Loucy (cell line): Measurements from ENCODE around the gene LIN28B.
A peak's percentile ranks its signal among the peaks of the same experiment; 100 is the strongest.
"Not testable (repeated sequence)": the region's sequence is repeated elsewhere in the genome, so short reads cannot be mapped to it uniquely, and the experiment has no call there.

ENCODE experiments used
- H2AFZ ChIP-seq: fragments of 200-600 bp; sonication (generic); 2 replicates; pipeline ENCODE4 v1.6.0; 2016; ENCODE audit warnings: antibody characterized with exemption, mild to moderate bottlenecking, low read length, moderate library complexity
- H3F3A ChIP-seq: fragments of 200-600 bp; 2 replicates; pipeline ENCODE4 v1.6.0; 2016; ENCODE audit warnings: antibody characterized with exemption, low read depth, mild to moderate bottlenecking
- H3K27me3 ChIP-seq: fragments of 200-600 bp; sonication (generic); 2 replicates; pipeline ENCODE4 v1.6.1; 2014; ENCODE audit warnings: low read length, mild to moderate bottlenecking; ENCODE audit not compliant: insufficient read depth, poor library complexity, severe bottlenecking
- H3K36me3 ChIP-seq: fragments of 200-600 bp; sonication (generic); 2 replicates; pipeline ENCODE4 v1.6.1; 2016; ENCODE audit warnings: low read length; ENCODE audit not compliant: insufficient read depth
- H3K4me1 ChIP-seq: fragments of 200-600 bp; sonication (generic); 2 replicates; pipeline ENCODE4 v1.5.1; 2014; ENCODE audit warnings: low read length, mild to moderate bottlenecking; ENCODE audit not compliant: insufficient read depth, poor library complexity, severe bottlenecking
- H3K4me2 ChIP-seq: fragments of 200-600 bp; sonication (generic); 2 replicates; pipeline ENCODE4 v1.6.0; 2014; ENCODE audit warnings: antibody characterized with exemption, low read length, low read depth, mild to moderate bottlenecking; ENCODE audit not compliant: poor library complexity, severe bottlenecking
- H3K4me3 ChIP-seq: fragments of 200-600 bp; sonication (generic); 2 replicates; pipeline ENCODE4 v1.5.1; 2014; ENCODE audit warnings: low read length, mild to moderate bottlenecking, mixed read lengths; ENCODE audit not compliant: poor library complexity, severe bottlenecking
- H3K79me2 ChIP-seq: fragments of 200-600 bp; sonication (generic); 2 replicates; pipeline ENCODE4 v1.6.1; 2014; ENCODE audit warnings: low read length; ENCODE audit not compliant: insufficient read depth
- H3K9ac ChIP-seq: fragments of 200-600 bp; sonication (generic); 2 replicates; pipeline ENCODE4 v1.6.0; 2014; ENCODE audit warnings: mild to moderate bottlenecking, low read depth, low read length, moderate library complexity; ENCODE audit not compliant: poor library complexity, severe bottlenecking
- H3K9me2 ChIP-seq: fragments of 200-600 bp; sonication (generic); replicated peaks from 2 replicates; pipeline ENCODE4 v1.6.1; 2016; ENCODE audit warnings: low read depth, low read length, mixed read lengths
- H3K9me3 ChIP-seq: fragments of 200-600 bp; sonication (generic); 2 replicates; pipeline ENCODE4 v1.6.1; 2014; ENCODE audit warnings: mild to moderate bottlenecking, antibody characterized with exemption, low read length, low read depth; ENCODE audit not compliant: insufficient read depth
- H4K20me1 ChIP-seq: fragments of 200-600 bp; sonication (generic); 2 replicates; pipeline ENCODE4 v1.6.0; 2014; ENCODE audit warnings: antibody characterized with exemption, low read length, mild to moderate bottlenecking; ENCODE audit not compliant: insufficient read depth, poor library complexity, severe bottlenecking
- CTCF ChIP-seq: fragments of 200-600 bp; sonication (generic); conservative IDR thresholded peaks from 2 replicates; pipeline ENCODE4 v1.5.1; 2014; ENCODE audit warnings: mild to moderate bottlenecking, antibody characterized with exemption, low read length
- EZH2phosphoT487 ChIP-seq: fragments of 200-600 bp; IDR thresholded peaks from 2 replicates; pipeline ENCODE4 v1.6.1; 2018; ENCODE audit warnings: antibody characterized with exemption, mild to moderate bottlenecking, moderate library complexity, borderline replicate concordance

The LIN28B gene

GRCh38 chr6:104995989-104996617 lies 39.2 kb downstream of the LIN28B start:
- Histone ChIP-seq H3K9ac (no peak overlapping the region), H3K4me2 (no peak overlapping the region), H3K4me1 (no peaks in the 10 kb centered on the region), H3K36me3 (no peaks in the 10 kb centered on the region), H3K9me2 (no peaks in the 10 kb centered on the region), H2AFZ (no peak overlapping the region), H3K9me3 (no peaks in the 10 kb centered on the region), H3F3A (no peaks in the 10 kb centered on the region), H3K79me2 (peaks cover 16% of the 10 kb centered on the region), H3K27me3 (no peaks in the 10 kb centered on the region), H3K4me3 (no peak overlapping the region), H4K20me1 (no peaks in the 10 kb centered on the region)
- TF ChIP-seq CTCF: 0 out of 2 replicates have a peak, but pooled peaks have one; percentile 17
- TF ChIP-seq EZH2phosphoT487: no peak

GRCh38 chr6:105001063-105001462 lies 44.2 kb downstream of the LIN28B start:
- Histone ChIP-seq H4K20me1 (no peaks in the 10 kb centered on the region), H3K4me1 (no peaks in the 10 kb centered on the region), H3K4me3 (no peak overlapping the region), H3K36me3 (no peaks in the 10 kb centered on the region), H3K4me2 (no peak overlapping the region), H2AFZ (no peak overlapping the region), H3K9me2 (no peaks in the 10 kb centered on the region), H3K9me3 (no peaks in the 10 kb centered on the region), H3F3A (no peaks in the 10 kb centered on the region), H3K79me2 (0 out of 2 replicates have a peak, but pooled peaks cover 8% of the 10 kb centered on the region), H3K27me3 (no peaks in the 10 kb centered on the region), H3K9ac (no peak overlapping the region)
- no peak for TF ChIP-seq EZH2phosphoT487

GRCh38 chr6:105001906-105002305 lies 45.0 kb downstream of the LIN28B start:
- Histone ChIP-seq H3K4me3 (no peak overlapping the region), H3K79me2 (0 out of 2 replicates have a peak, but pooled peaks cover 9% of the 10 kb centered on the region), H3K27me3 (no peaks in the 10 kb centered on the region), H3F3A (no peaks in the 10 kb centered on the region), H3K4me1 (no peaks in the 10 kb centered on the region), H3K9me3 (no peaks in the 10 kb centered on the region), H3K9ac (no peak overlapping the region), H3K4me2 (no peak overlapping the region), H3K36me3 (no peaks in the 10 kb centered on the region), H2AFZ (no peak overlapping the region), H3K9me2 (no peaks in the 10 kb centered on the region), H4K20me1 (peaks cover 3% of the 10 kb centered on the region)
- TF ChIP-seq CTCF (no peak), EZH2phosphoT487 (no peak)

- Histone ChIP-seq H2AFZ (no peak overlapping the region), H3K9ac (no peak overlapping the region), H3K9me3 (no peaks in the 10 kb centered on the region), H4K20me1 (peaks cover 3% of the 10 kb centered on the region), H3K4me3 (no peak overlapping the region), H3F3A (no peaks in the 10 kb centered on the region), H3K4me2 (no peak overlapping the region), H3K27me3 (no peaks in the 10 kb centered on the region), H3K9me2 (no peaks in the 10 kb centered on the region), H3K4me1 (no peaks in the 10 kb centered on the region), H3K79me2 (0 out of 2 replicates have a peak, but pooled peaks cover 9% of the 10 kb centered on the region), H3K36me3 (no peaks in the 10 kb centered on the region)
- no peak for TF ChIP-seq CTCF
Measured at GRCh38 chr6:105005451-105005850, 48.5 kb downstream of the LIN28B start.

GRCh38 chr6:105013459-105013858 lies 56.6 kb downstream of the LIN28B start:
- H4K20me1 ChIP-seq, H3K9ac ChIP-seq, H3K4me3 ChIP-seq, H3K9me2 ChIP-seq, H3K4me1 ChIP-seq, H3K4me2 ChIP-seq, H3K9me3 ChIP-seq, H3K36me3 ChIP-seq, H3F3A ChIP-seq, H2AFZ ChIP-seq, H3K27me3 ChIP-seq: not testable (repeated sequence)
- peaks cover 12% of the 10 kb centered on the region; the same call in 1 of the 2 replicates for H3K79me2 ChIP-seq
